ENCODE results near the gene C9orf72.
"Not testable (repeated sequence)": the region's sequence is repeated elsewhere in the genome, so short reads cannot be mapped to it uniquely, and the experiment has no call there.

The C9orf72 gene

GRCh38 chr9:27572918-27573633 lies at the start of gene C9orf72:
TSS of gene C9orf72 (minus strand) at chr9:27573481. CDS start at chr9:27567120, 6,361 bp downstream.
- peak; percentile 66 for DNase-seq

- no peak for DNase-seq
Measured at GRCh38 chr9:27622693-27623340, 49.5 kb upstream of the C9orf72 start.

GRCh38 chr9:27619743-27620142 lies 46.5 kb upstream of the C9orf72 start:
- DNase-seq = no peak

GRCh38 chr9:27618066-27618465 lies 44.8 kb upstream of the C9orf72 start:
- DNase-seq = no peak

- DNase-seq = no peak
Measured at GRCh38 chr9:27614551-27614950, 41.3 kb upstream of the C9orf72 start.

GRCh38 chr9:27612036-27612435 lies 38.8 kb upstream of the C9orf72 start:
- DNase-seq = not testable (repeated sequence)

- DNase-seq = no peak
Measured at GRCh38 chr9:27610622-27611021, 37.3 kb upstream of the C9orf72 start.

- no peak for DNase-seq
Measured at GRCh38 chr9:27602954-27603353, 29.7 kb upstream of the C9orf72 start.

- DNase-seq = no peak
Measured at GRCh38 chr9:27602142-27602861, 29.0 kb upstream of the C9orf72 start.

GRCh38 chr9:27601396-27601795 lies 28.1 kb upstream of the C9orf72 start:
- DNase-seq = no peak

GRCh38 chr9:27600256-27600655 lies 27.0 kb upstream of the C9orf72 start:
- DNase-seq = no peak

GRCh38 chr9:27599870-27600238 lies 26.6 kb upstream of the C9orf72 start:
- DNase-seq = no peak

GRCh38 chr9:27599102-27599869 lies 26.0 kb upstream of the C9orf72 start:
- DNase-seq = no peak

- no peak for DNase-seq
Measured at GRCh38 chr9:27595733-27596132, 22.5 kb upstream of the C9orf72 start.

GRCh38 chr9:27591672-27592071 lies 18.4 kb upstream of the C9orf72 start:
- DNase-seq = no peak

- DNase-seq = no peak
Measured at GRCh38 chr9:27591093-27591492, 17.8 kb upstream of the C9orf72 start.

GRCh38 chr9:27590651-27591050 lies 17.4 kb upstream of the C9orf72 start:
- DNase-seq = no peak

GRCh38 chr9:27589462-27589861 lies 16.2 kb upstream of the C9orf72 start:
- DNase-seq = no peak

- no peak for DNase-seq
Measured at GRCh38 chr9:27586304-27586703, 13.0 kb upstream of the C9orf72 start.

- DNase-seq = no peak
Measured at GRCh38 chr9:27584931-27585330, 11.7 kb upstream of the C9orf72 start.

- DNase-seq = no peak
Measured at GRCh38 chr9:27582794-27583193, 9.5 kb upstream of the C9orf72 start.

- DNase-seq = no peak
Measured at GRCh38 chr9:27581826-27582225, 8.5 kb upstream of the C9orf72 start.

Measured in NCI-H1048 (cell line).